ENCODE measurements around the gene CCDC141.

Gene CCDC141

GRCh38 chr2:178917555-178917954 is 132.4 kb downstream of the CCDC141 start:
- TF ChIP-seq CTCF (IDR thresholded peaks at IDR 0.05; ENCODE audit: low read depth, low read length) = no peak
- DNase-seq (ENCODE audit: extremely low read depth, low read depth) = no peak

- no peak for DNase-seq (ENCODE audit: extremely low read depth, low read depth)
- TF ChIP-seq CTCF (IDR thresholded peaks at IDR 0.05; ENCODE audit: low read depth, low read length) = no peak
Observed at GRCh38 chr2:178915423-178916173, 134.3 kb downstream of the CCDC141 start.

GRCh38 chr2:178914259-178914849 is 135.6 kb downstream of the CCDC141 start:
- DNase-seq (ENCODE audit: extremely low read depth, low read depth) = peak; percentile 60
- TF ChIP-seq CTCF (IDR thresholded peaks at IDR 0.05; ENCODE audit: low read depth, low read length) = peak; percentile 92

GRCh38 chr2:178913049-178913441 is 136.9 kb downstream of the CCDC141 start:
- DNase-seq (ENCODE audit: extremely low read depth, low read depth) = no peak
- TF ChIP-seq CTCF (IDR thresholded peaks at IDR 0.05; ENCODE audit: low read depth, low read length) = no peak

- no peak for DNase-seq (ENCODE audit: extremely low read depth, low read depth)
- no peak for TF ChIP-seq CTCF (IDR thresholded peaks at IDR 0.05; ENCODE audit: low read depth, low read length)
Observed at GRCh38 chr2:178912416-178913048, 137.4 kb downstream of the CCDC141 start.

- DNase-seq (ENCODE audit: extremely low read depth, low read depth) = no peak
Observed at GRCh38 chr2:178911039-178911438, 138.9 kb downstream of the CCDC141 start.

More at GRCh38 chr2:178911039-178911438, 138.9 kb downstream of the CCDC141 start:
- no peak for TF ChIP-seq CTCF (IDR thresholded peaks at IDR 0.05; ENCODE audit: low read depth, low read length)

Data from AG09319 (cell line).